GM12878 (cell line): ENCODE results near the gene MCC. TPM values are rescaled to one million over a fixed set of nuclear protein-coding genes. Genes with fewer than 3 reads are reported as not detected.

Source experiments
- ATAC-seq: fragments of 200-7000 bp; cut with Tn5 transposase; 3 replicates; pipeline ENCODE4 v1.9.1; 2020; ENCODE audit warnings: mild to moderate bottlenecking, moderate library complexity
- BruUV-seq: library from RNA; stranded (reverse); fragments of 400-500 nt; replicated peaks from 2 replicates; lab custom pipeline; 2021; lab: Mats Ljungman, UMichigan
- CTCF ChIA-PET: fragments of 300-600 bp; sonication (Branson Sonifier 250); formaldehyde crosslinking; extraction: SDS; loops from one replicate; lab custom pipeline; 2021; ENCODE audit warnings: inconsistent platforms; lab: Yijun Ruan, JAX
- POLR2A ChIA-PET: fragments of 350-600 bp; formaldehyde crosslinking; extraction: SDS; loops from one replicate; lab custom pipeline; 2021; ENCODE audit warnings: inconsistent platforms; lab: Charles Lee
- RAD21 ChIA-PET: fragments of 300-600 bp; sonication (Branson Sonifier 250); formaldehyde crosslinking; loops from one replicate; lab custom pipeline; 2023; ENCODE audit warnings: antibody characterized with exemption; ENCODE audit not compliant: unreplicated experiment; lab: Charles Lee
- SMC1A ChIA-PET: fragments of 300-600 bp; sonication (Branson Sonifier 250); formaldehyde crosslinking; loops from one replicate; lab custom pipeline; 2023; ENCODE audit not compliant: unreplicated experiment, uncharacterized antibody; lab: Charles Lee
- DNase-seq: peaks from one replicate; pipeline ENCODE4 v3.0.0-alpha.2; 2011; ENCODE audit warnings: low read depth, low spot score
- FAIRE-seq: peaks from 3 replicates; lab custom pipeline; 2011; peaks lifted over from hg19 to GRCh38; lab: Jason Lieb, UNC
- H2AFZ ChIP-seq: 2 replicates; pipeline ENCODE4 v1.6.0; 2011; ENCODE audit warnings: low read depth, low read length, control low read depth; ENCODE audit not compliant: control insufficient read depth
- H3K27ac ChIP-seq: 2 replicates; pipeline ENCODE4 v1.5.1; 2011; ENCODE audit warnings: control low read depth; ENCODE audit not compliant: control insufficient read depth, insufficient read depth
- H3K27me3 ChIP-seq, 2 experiments: replicated peaks in 1 of 2; 2 replicates each; pipeline versions ENCODE4 v1.6.0 to v1.6.1; 2011; ENCODE audit warnings: low read length in 1 of 2; ENCODE audit not compliant: control insufficient read depth in 2 of 2, insufficient read depth in 2 of 2
- H3K36me3 ChIP-seq, 2 experiments: 2 replicates each; pipeline ENCODE4 v1.5.1; 2011; ENCODE audit warnings: low read length in 1 of 2; ENCODE audit not compliant: control insufficient read depth in 2 of 2, insufficient read depth in 2 of 2
- H3K4me1 ChIP-seq: 2 replicates; pipeline ENCODE4 v1.6.1; 2011; ENCODE audit warnings: mild to moderate bottlenecking, low read length, moderate library complexity, mixed read lengths; ENCODE audit not compliant: control insufficient read depth, insufficient read depth
- H3K4me2 ChIP-seq: 2 replicates; pipeline ENCODE4 v1.6.0; 2011; ENCODE audit warnings: control low read depth; ENCODE audit not compliant: control insufficient read depth, insufficient read depth
- H3K4me3 ChIP-seq: fragments of 200-600 bp; sonication (generic); 2 replicates; pipeline ENCODE4 v1.5.1; 2016
- H3K79me2 ChIP-seq: 2 replicates; pipeline ENCODE4 v1.6.0; 2011; ENCODE audit warnings: low read length; ENCODE audit not compliant: control insufficient read depth, insufficient read depth
- H3K9ac ChIP-seq: 2 replicates; pipeline ENCODE4 v1.8.0; 2011; ENCODE audit warnings: low read length, control low read depth, mixed read lengths; ENCODE audit not compliant: control insufficient read depth, insufficient read depth
- H3K9me3 ChIP-seq: replicated peaks from 3 replicates; pipeline ENCODE4 v1.5.1; 2011; ENCODE audit warnings: mild to moderate bottlenecking, low read length; ENCODE audit not compliant: control insufficient read depth, insufficient read depth
- H4K20me1 ChIP-seq: 2 replicates; pipeline ENCODE4 v1.6.0; 2011; ENCODE audit not compliant: control insufficient read depth, insufficient read depth
- POU2F2 ChIP-seq: IDR thresholded peaks from 3 replicates; pipeline ENCODE4 v1.6.1; 2011; ENCODE audit warnings: low read depth, mild to moderate bottlenecking, low read length, borderline replicate concordance
- RAD21 ChIP-seq: IDR thresholded peaks from 2 replicates; pipeline ENCODE4 v1.6.1; 2011; ENCODE audit warnings: mild to moderate bottlenecking, low read depth, low read length, moderate library complexity; ENCODE audit not compliant: insufficient read depth
- WGBS: methylation state at CpG from one replicate; pipeline ENCODE4 v1.1.6; 2016; ENCODE audit warnings: low lambda C conversion rate; ENCODE audit not compliant: insufficient replicate concordance, insufficient coverage; ENCODE audit errors: missing lambda C conversion rate; 5-methylcytosine and 5-hydroxymethylcytosine counted together
- in situ Hi-C: fragments of 300-500 bp; cut with MboI; formaldehyde crosslinking; loops from 9 replicates; pipeline ENCODE4 v1.14.3; 2018; ENCODE audit warnings: mixed read lengths
- intact Hi-C: fragments of 100-400 bp; cut with micrococcal nuclease; formaldehyde crosslinking; loops from one replicate; pipeline ENCODE4 v1.14.2; 2022; ENCODE audit not compliant: unreplicated experiment
- polyA plus RNA-seq, 11 experiments: library from polyadenylated mRNA; depleted of rRNA in 4 of 11; unstranded in 6 of 11; stranded (reverse) in 5 of 11; fragments of >200 nt; fragmentation: Nextera tagmentation in 4 of 11; fragmentation: Illumina TruSeq in 1 of 11; extraction: Ambion mirVana in 4 of 11; extraction: Trizol in 1 of 11; gene quantifications; 1 replicate in 1 of 11; 2 replicates in 10 of 11; pipeline versions ENCODE4 v1.2.1 to v1.2.3, GENCODE V29; 2011 to 2016; ENCODE audit warnings: inconsistent platforms in 2 of 11, missing spikeins in 2 of 11, low read depth in 1 of 11
- total RNA-seq, 4 experiments: library from RNA; depleted of rRNA in 3 of 4; stranded (reverse); fragments of >200 nt in 3 of 4; fragmentation: Illumina TruSeq in 1 of 4; extraction: Trizol in 1 of 4; gene quantifications; 2 replicates each; pipeline versions ENCODE4 v1.2.1 to v1.2.3, GENCODE V29; 2013 to 2021
- TF ChIP-seq, protein P1 (sequence below): fragments of 450-650 bp; IDR thresholded peaks from 2 replicates; pipeline ENCODE4 v1.6.1; 2017; ENCODE audit warnings: mild to moderate bottlenecking, moderate library complexity
- TF ChIP-seq, protein P2 (sequence below): fragments of 450-650 bp; IDR thresholded peaks from 2 replicates; pipeline ENCODE4 v1.6.1; 2016; ENCODE audit warnings: mild to moderate bottlenecking

The MCC gene
- total and polyA plus RNA-seq, 10 of the 15 experiments (the other 5 are each of a cell fraction or from before 2014, with no cell fraction given): 0.03 to 0.86 (median 0.16) TPM

DNA sequence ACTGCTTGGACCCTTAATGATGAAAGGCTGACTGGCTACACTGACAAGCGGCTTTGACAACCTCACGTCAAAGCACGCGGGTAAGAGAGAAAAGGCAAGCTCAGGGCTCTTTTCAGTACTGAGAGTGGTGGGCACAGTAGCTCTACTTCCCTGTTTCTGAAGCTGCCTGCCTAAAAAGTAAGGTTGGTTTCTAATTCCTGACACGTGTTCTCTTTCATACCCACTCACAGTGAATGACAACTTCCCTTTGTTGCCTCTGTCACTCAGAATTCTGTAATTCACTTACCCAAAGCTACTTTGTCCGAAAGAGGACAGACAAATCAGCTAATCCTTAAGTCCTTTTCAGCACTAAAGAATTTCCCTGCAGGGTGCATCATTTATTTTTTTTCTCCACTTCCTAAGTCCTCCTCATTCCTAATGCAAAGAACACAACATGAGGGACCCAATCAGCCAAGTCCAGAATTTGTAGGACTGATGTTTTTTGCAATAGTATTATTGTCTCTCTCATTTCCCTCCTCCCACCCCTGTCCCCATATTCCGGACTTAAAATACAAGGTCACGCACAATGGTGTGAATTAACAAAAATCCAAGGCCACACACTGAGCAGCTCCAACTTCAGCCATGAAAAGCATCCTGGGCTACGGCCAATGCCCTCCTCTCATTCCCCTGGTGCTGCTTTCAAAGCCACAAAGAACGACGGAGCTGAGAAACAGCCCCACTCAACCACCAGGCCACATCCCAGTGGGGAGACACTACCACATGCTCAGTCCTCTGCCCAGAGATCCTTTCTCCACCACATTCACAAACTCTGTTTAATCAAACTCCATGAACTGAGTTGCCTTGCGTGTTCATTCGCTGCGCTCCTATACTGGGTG lies 274.5 kb downstream of the MCC start:
- ChIA-PET CTCF (no interaction called here), RAD21 (no interaction called here), POLR2A (no interaction called here), SMC1A (no interaction called here)
- Histone ChIP-seq H3K4me3 (no peak overlapping the region), H3K9me3 (no peaks in the 10 kb centered on the region), H3K36me3 (no peaks in the 10 kb centered on the region), H3K9ac (no peak overlapping the region), H3K27ac (no peak overlapping the region), H4K20me1 (no peaks in the 10 kb centered on the region), H3K4me2 (no peak overlapping the region), H2AFZ (no peak overlapping the region), H3K79me2 (no peaks in the 10 kb centered on the region), H3K4me1 (no peaks in the 10 kb centered on the region), H3K27me3 (no peaks in the 10 kb centered on the region; a peak in 1 of 4 replicates)
- TF ChIP-seq, protein P1, sequence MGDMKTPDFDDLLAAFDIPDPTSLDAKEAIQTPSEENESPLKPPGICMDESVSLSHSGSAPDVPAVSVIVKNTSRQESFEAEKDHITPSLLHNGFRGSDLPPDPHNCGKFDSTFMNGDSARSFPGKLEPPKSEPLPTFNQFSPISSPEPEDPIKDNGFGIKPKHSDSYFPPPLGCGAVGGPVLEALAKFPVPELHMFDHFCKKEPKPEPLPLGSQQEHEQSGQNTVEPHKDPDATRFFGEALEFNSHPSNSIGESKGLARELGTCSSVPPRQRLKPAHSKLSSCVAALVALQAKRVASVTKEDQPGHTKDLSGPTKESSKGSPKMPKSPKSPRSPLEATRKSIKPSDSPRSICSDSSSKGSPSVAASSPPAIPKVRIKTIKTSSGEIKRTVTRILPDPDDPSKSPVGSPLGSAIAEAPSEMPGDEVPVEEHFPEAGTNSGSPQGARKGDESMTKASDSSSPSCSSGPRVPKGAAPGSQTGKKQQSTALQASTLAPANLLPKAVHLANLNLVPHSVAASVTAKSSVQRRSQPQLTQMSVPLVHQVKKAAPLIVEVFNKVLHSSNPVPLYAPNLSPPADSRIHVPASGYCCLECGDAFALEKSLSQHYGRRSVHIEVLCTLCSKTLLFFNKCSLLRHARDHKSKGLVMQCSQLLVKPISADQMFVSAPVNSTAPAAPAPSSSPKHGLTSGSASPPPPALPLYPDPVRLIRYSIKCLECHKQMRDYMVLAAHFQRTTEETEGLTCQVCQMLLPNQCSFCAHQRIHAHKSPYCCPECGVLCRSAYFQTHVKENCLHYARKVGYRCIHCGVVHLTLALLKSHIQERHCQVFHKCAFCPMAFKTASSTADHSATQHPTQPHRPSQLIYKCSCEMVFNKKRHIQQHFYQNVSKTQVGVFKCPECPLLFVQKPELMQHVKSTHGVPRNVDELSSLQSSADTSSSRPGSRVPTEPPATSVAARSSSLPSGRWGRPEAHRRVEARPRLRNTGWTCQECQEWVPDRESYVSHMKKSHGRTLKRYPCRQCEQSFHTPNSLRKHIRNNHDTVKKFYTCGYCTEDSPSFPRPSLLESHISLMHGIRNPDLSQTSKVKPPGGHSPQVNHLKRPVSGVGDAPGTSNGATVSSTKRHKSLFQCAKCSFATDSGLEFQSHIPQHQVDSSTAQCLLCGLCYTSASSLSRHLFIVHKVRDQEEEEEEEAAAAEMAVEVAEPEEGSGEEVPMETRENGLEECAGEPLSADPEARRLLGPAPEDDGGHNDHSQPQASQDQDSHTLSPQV: no peak
- TF ChIP-seq RAD21: no peak
- TF ChIP-seq, protein P2, sequence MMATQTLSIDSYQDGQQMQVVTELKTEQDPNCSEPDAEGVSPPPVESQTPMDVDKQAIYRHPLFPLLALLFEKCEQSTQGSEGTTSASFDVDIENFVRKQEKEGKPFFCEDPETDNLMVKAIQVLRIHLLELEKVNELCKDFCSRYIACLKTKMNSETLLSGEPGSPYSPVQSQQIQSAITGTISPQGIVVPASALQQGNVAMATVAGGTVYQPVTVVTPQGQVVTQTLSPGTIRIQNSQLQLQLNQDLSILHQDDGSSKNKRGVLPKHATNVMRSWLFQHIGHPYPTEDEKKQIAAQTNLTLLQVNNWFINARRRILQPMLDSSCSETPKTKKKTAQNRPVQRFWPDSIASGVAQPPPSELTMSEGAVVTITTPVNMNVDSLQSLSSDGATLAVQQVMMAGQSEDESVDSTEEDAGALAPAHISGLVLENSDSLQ: peak; percentile 35; the same call in 1 of the 2 replicates
- no peak for TF ChIP-seq POU2F2
- ATAC-seq (no peak), FAIRE-seq (no peak), DNase-seq (no peak)
- intact Hi-C loops (no loop called here), in situ Hi-C loops (no loop called here)
- no TSS peak for BruUV-seq
- 58% methylated on average over 14 of the region's 14 CpGs for WGBS
